Adrenal gland (tissue), 5 donors: Measurements from ENCODE around the gene UBN2.

ENCODE experiments used
- CTCF ChIP-seq, 6 experiments: fragments of 450-650 bp in 4 of 6; fragments of 200-600 bp in 2 of 6; sonication (generic) in 1 of 6; IDR thresholded peaks; 1 replicate in 5 of 6; 2 replicates in 1 of 6; pipeline versions ENCODE4 v1.5.1 to v1.8.0; 2016 to 2021; ENCODE audit warnings: antibody characterized with exemption in 6 of 6, mild to moderate bottlenecking in 2 of 6, moderate library complexity in 1 of 6
- POLR2A ChIP-seq, 2 donors: fragments of 450-650 bp; IDR thresholded peaks; one replicate each; pipeline ENCODE4 v1.6.1; 2017; ENCODE audit warnings: antibody characterized with exemption in 2 of 2, mild to moderate bottlenecking in 2 of 2, moderate library complexity in 1 of 2
- donor health status: DM: no; HTN: no; CAD: no.

GRCh38 chr7:139330333-139331030 lies 99.4 kb downstream of the UBN2 start:
- TF ChIP-seq CTCF (IDR thresholded peaks at IDR 0.05): no peak
- no peak for TF ChIP-seq POLR2A (IDR thresholded peaks at IDR 0.05)
